Measurements from ENCODE around the gene FAM107A. TPM values are rescaled to one million over a fixed set of nuclear protein-coding genes. Genes with fewer than 3 reads are reported as not detected.

Gene FAM107A
- total and polyA plus RNA-seq, 9 of the 15 experiments (the other 6 are each of a cell fraction or from before 2014, with no cell fraction given) = 0.07 TPM; not detected in 8

- TF ChIP-seq ZNF655 (CRISPR knock-in tag; IDR thresholded peaks at IDR 0.05) (no peak), YY1 (IDR thresholded peaks at IDR 0.05; ENCODE audit: borderline replicate concordance in 1 of 3, control insufficient read depth in 1 of 3, extremely low read depth in 1 of 3, insufficient read depth in 3 of 3, insufficient read length in 1 of 3, insufficient replicate concordance in 2 of 3, low read depth in 1 of 3, low read length in 2 of 3) (no peak), HNRNPL (IDR thresholded peaks at IDR 0.05; ENCODE audit: low read depth, low read length) (no peak), FOXO4 (CRISPR knock-in tag; IDR thresholded peaks at IDR 0.05) (no peak), ZBTB17 (CRISPR knock-in tag; IDR thresholded peaks at IDR 0.05) (no peak), SAFB (IDR thresholded peaks at IDR 0.05; ENCODE audit: borderline replicate concordance, low read depth, low read length) (no peak), ZFP36 (IDR thresholded peaks at IDR 0.05; ENCODE audit: low read depth, low read length, partially characterized antibody) (peak; percentile 18), SRSF1 (IDR thresholded peaks at IDR 0.05; ENCODE audit: low read depth, low read length) (no peak), HINFP (tag; conservative IDR thresholded peaks at IDR 0.05; ENCODE audit: low read depth) (no peak), FOXA3 (CRISPR knock-in tag; conservative IDR thresholded peaks at IDR 0.05 in 1 of 2, IDR thresholded peaks at IDR 0.05 in 1 of 2) (no peak), TFE3 (CRISPR knock-in tag; IDR thresholded peaks at IDR 0.05) (no peak), MLX (CRISPR knock-in tag; conservative IDR thresholded peaks at IDR 0.05) (no peak), EGR1 (conservative IDR thresholded peaks at IDR 0.05) (no peak), SOX6 (IDR thresholded peaks at IDR 0.05) (0 out of 2 replicates have a peak, but pooled peaks have one; percentile 24), POLR2G (IDR thresholded peaks at IDR 0.05; ENCODE audit: low read depth, low read length) (no peak), NR2F6 (CRISPR knock-in tag; IDR thresholded peaks at IDR 0.05) (no peak), ZNF224 (CRISPR knock-in tag; IDR thresholded peaks at IDR 0.05) (no peak), IFI16 (CRISPR knock-in tag; IDR thresholded peaks at IDR 0.05) (no peak), NR3C1 (CRISPR knock-in tag; IDR thresholded peaks at IDR 0.05) (no peak), ZKSCAN8 (CRISPR knock-in tag; IDR thresholded peaks at IDR 0.05) (no peak), FOXK2 (conservative IDR thresholded peaks at IDR 0.05 in 1 of 2, IDR thresholded peaks at IDR 0.05 in 1 of 2; ENCODE audit: low read depth in 2 of 2) (no peak)
These were observed 54.3 kb downstream of the FAM107A start (continued) for GRCh38 chr3:58522759-58523425.
